Measurements from ENCODE around the gene MTMR1. TPM values are rescaled to one million over a fixed set of nuclear protein-coding genes. Genes with fewer than 3 reads are reported as not detected.

MTMR1 gene
- total RNA-seq, 2 experiments from 2014 or later: 39.8 to 41.4 TPM

DNA sequence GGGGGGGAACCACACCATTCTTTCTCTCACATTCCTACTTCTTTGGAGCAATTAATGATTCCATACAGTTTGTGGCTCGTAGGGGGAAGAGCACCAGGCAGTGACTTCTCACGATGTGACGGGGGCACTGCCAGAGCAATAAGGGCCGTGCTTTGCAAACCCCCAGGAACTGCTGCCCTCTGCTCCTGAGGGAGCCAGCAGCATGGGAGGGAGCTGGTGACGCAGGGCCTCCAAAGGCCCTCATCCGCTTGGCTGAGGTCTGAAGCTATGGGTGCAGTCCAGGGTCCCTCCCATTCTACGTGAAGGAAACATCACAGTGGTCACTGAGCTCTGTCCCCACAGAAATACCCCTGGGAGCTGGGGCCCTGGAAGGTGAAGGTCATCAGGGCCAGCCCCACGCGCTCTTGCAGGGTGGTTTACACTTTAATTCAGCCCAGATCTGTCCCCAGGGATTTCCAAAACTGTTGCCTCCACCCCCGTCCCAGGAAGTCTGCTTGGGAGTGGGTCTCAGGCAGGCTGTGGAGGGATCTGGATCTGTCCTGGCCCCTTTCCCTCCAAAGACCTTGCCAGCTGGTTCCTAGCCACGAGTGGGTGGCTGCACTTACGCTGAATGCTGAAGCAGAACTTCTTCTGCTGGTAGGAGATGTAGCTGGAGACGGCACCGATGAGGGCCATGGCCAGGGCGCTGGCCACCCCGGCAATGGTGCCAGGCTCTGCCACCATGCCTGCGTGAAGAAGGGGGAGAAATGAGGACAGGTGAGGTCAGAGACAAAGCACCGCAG, 82.6 kb downstream of the MTMR1 start:
- no peak overlapping the region for H3K27ac Mint-ChIP-seq

DNA sequence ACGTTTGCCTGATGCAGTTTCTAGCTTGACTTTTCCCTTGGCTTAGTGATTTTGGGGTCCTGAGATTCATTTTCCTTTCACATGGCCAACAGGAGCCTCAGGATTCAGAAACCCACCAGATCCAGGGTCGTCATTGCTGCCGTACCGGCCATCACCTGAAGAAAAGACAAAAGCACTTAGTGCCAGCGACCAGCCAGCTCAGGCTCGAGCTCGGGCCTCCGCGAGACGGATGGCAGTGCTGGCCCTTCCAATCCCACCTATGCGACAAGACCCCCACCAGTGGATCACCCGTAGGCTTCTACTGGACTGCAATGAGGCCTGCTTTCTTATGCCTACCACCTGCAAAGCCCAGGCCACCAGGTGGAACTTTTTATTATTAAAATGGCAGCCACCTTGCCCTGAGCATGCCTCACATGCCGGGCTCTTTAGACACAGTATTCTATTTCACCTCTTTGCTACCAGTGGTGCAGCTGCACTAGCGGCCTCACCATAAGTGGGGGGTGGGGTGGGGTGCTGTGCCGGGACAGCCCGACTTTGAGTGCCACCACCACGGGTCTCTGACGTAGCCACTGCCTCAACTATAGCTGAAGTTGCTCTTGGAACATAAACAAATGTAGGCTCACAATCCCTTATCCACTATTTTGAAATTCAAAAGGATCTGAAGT, 84.3 kb downstream of the MTMR1 start:
- no peak for DNase-seq
- H3K9me3 Mint-ChIP-seq: no peaks in the 10 kb centered on the region
- peaks cover 11% of the 10 kb centered on the region for H3K4me1 Mint-ChIP-seq
- no peaks in the 10 kb centered on the region for H3K27me3 Mint-ChIP-seq
- H3K36me3 Mint-ChIP-seq: peaks cover 4% of the 10 kb centered on the region
- H3K27ac Mint-ChIP-seq: no peak overlapping the region
- H3K4me3 Mint-ChIP-seq: no peak overlapping the region

More for the DNA sequence above, 82.6 kb downstream of the MTMR1 start:
- no peak for DNase-seq
- Mint-ChIP-seq H3K4me1 (peaks cover 11% of the 10 kb centered on the region), H3K27me3 (no peaks in the 10 kb centered on the region), H3K36me3 (peaks cover 4% of the 10 kb centered on the region), H3K4me3 (no peak overlapping the region), H3K9me3 (no peaks in the 10 kb centered on the region)

DNA sequence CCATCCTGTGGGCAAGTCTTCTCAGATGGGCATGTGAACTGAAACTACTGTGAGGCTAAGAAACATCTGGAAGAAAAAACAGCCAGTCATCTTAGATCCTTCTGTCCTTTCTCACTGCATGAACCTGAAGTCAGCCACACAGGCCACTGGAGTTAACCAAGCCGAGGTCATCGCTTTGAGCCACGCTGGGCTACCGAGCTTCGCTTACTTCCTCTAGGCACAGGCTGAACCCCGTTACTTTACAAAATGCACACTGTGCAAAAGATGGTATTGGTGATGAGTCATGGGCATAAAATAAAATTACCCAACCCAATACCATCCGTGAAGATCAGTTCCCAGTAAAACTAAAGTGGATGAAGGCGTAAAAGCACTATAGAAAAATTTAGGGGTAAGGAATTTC, 86.2 kb downstream of the MTMR1 start:
- no peak overlapping the region for H3K4me3 Mint-ChIP-seq
- H3K9me3 Mint-ChIP-seq: no peaks in the 10 kb centered on the region
- H3K27me3 Mint-ChIP-seq: no peaks in the 10 kb centered on the region
- no peak overlapping the region for H3K27ac Mint-ChIP-seq
- peaks cover 11% of the 10 kb centered on the region for H3K4me1 Mint-ChIP-seq
- peaks cover 4% of the 10 kb centered on the region for H3K36me3 Mint-ChIP-seq
- DNase-seq: no peak

DNA sequence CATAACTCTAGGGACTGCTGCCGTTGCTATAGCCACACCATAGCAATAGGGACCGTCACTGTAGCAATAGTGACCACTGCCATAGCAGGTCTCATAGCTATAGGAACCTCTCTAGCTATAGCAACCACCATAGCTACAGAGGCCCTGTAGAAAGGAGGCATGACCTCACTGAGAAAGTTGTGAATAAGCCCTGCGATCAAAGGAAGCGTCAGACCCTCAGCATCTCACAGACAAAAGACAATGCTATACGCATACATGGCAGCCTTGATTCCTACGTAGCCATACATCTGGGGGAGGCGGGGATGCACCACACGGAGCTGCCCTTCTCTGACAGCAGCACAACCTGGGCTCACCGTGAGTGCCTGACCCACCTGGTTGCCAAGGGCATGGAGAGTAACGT, 88.5 kb downstream of the MTMR1 start:
- Mint-ChIP-seq H3K4me3 (no peak overlapping the region), H3K27me3 (no peaks in the 10 kb centered on the region), H3K9me3 (no peaks in the 10 kb centered on the region), H3K36me3 (no peaks in the 10 kb centered on the region), H3K4me1 (peaks cover 11% of the 10 kb centered on the region), H3K27ac (no peak overlapping the region)
- DNase-seq: no peak

DNA sequence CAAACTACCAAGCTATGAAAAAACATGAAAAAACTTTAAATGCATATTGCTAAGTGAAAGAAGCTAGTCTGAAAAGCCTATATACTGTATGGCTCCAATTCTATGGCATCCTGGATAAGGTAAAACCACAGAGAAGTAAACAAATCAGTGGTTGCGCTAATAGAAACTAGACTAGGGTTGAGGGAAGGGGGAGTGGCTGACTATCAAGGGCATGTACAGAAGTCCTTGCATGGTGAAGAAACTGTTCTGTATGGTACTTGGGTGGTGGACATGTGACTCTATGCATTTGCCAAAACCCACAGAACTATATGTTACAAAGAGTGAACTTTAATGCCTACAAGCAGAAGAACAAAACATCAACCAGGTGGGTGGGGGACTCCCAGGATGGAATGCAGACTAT, 96.8 kb downstream of the MTMR1 start:
- Mint-ChIP-seq H3K9me3 (no peaks in the 10 kb centered on the region), H3K36me3 (peaks cover 27% of the 10 kb centered on the region), H3K4me3 (no peak overlapping the region), H3K4me1 (peaks cover 5% of the 10 kb centered on the region), H3K27ac (no peak overlapping the region), H3K27me3 (no peaks in the 10 kb centered on the region)
- DNase-seq: no peak

DNA sequence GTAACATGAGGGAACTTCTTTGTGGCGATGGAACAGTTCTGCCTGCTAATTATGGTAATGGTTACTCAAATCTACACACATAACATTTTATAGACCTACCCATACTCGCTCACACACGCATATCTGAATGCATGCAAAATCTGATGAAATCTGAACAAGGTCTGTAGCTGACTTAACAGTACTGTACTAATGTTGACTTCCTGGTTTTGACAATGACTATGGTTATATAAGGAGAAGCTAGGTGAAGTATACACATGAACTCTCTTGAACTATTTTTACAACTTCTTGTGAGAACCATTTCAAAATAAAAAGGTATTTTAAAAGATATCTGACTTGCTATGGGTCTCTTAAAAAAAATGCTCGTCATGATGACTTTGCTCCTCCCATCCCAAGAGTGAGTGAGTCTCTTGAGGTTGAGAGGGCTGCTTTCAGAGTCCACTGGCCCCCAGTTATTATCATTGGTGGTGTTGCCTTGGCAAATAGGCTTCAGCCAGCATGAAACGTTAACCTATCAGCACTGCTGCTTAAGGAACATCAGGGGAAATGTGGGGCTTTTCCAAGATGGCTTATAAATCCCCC, 99.8 kb downstream of the MTMR1 start:
- H3K27me3 Mint-ChIP-seq: no peaks in the 10 kb centered on the region
- H3K4me1 Mint-ChIP-seq: peaks cover 5% of the 10 kb centered on the region
- no peak overlapping the region for H3K27ac Mint-ChIP-seq

DNA sequence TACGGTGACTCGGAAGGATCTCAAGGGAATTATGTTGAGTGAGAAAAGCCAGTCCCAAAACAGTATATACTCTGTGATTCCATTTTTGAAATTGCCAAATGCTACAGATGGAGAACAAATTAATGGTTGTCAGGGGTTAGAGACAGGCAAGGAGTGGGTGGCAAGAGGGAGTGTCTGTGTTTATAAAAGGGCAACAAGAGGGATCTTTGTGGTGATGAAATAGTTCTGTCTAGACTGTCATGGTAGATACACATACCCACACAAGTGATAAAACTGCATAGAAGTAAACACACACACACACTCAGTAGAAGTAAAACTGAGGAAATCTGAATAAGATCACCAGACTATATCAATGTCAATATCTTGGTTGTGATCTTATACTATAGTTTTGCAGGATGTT, 112.5 kb downstream of the MTMR1 start:
- H3K27me3 Mint-ChIP-seq: no peaks in the 10 kb centered on the region
- peaks cover 18% of the 10 kb centered on the region for H3K36me3 Mint-ChIP-seq
- DNase-seq: no peak
- no peak overlapping the region for H3K4me3 Mint-ChIP-seq
- H3K4me1 Mint-ChIP-seq: peaks cover 2% of the 10 kb centered on the region
- H3K9me3 Mint-ChIP-seq: peaks cover 3% of the 10 kb centered on the region
- no peak overlapping the region for H3K27ac Mint-ChIP-seq

More for the DNA sequence above, 99.8 kb downstream of the MTMR1 start:
- DNase-seq: no peak
- H3K9me3 Mint-ChIP-seq: no peaks in the 10 kb centered on the region
- no peak overlapping the region for H3K4me3 Mint-ChIP-seq
- H3K36me3 Mint-ChIP-seq: peaks cover 31% of the 10 kb centered on the region

DNA sequence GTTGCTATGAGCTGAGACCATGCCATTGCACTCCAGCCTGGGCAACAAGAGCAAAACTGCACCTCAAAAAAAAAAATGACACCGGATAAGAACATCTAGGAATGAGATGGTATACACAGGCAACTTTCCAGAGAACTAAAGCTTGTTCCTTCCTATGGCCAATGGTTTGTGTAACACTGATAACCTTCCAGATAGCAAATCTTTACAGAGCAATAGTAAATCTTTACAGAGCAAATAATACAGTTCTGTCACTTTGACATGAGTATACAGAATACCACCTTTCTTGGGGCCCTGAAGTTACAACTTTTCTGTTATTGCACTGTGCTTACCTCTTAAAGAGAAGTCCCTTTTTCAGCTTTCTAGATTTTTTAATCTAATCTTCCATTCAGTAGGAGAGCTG, 113.6 kb downstream of the MTMR1 start:
- Mint-ChIP-seq H3K36me3 (peaks cover 20% of the 10 kb centered on the region), H3K27me3 (no peaks in the 10 kb centered on the region), H3K4me1 (peaks cover 2% of the 10 kb centered on the region), H3K27ac (no peak overlapping the region), H3K4me3 (no peak overlapping the region), H3K9me3 (peaks cover 3% of the 10 kb centered on the region)
- DNase-seq: no peak

DNA sequence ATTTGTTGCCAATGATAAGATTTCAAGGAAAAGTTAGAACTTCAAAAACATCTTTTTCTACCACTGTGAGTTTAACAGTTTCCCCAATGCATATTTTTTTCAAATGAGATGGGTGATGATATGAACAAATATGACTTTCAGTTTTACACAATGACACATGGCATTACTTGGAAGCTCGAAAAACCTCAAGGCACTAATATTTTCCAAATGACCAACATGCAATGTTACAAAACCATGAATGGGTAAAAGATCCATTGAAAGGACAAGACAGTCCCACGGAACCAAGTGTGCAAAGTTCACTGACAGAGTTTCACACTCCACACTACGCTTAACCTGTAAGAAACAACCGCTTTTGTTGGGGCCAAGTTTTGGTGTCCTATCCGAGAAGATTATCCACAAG, 120.7 kb downstream of the MTMR1 start:
- Mint-ChIP-seq H3K4me3 (no peak overlapping the region), H3K9me3 (peaks cover 6% of the 10 kb centered on the region), H3K4me1 (peaks cover 20% of the 10 kb centered on the region), H3K27me3 (no peaks in the 10 kb centered on the region), H3K36me3 (peaks cover 40% of the 10 kb centered on the region), H3K27ac (peak overlapping the region; percentile 76)
- DNase-seq: no peak

Other genes starting within 250 kb of the MTMR1 start
- gene MTM1, start 124.8 kb upstream of the MTMR1 start, total RNA-seq: 10 to 100 TPM; 11.6 to 12.8 TPM
- gene CD99L2, start 205.3 kb downstream of the MTMR1 start, total RNA-seq: 1 to 10 TPM; 8.0 to 9.1 TPM

Measured in activated naive CD8-positive, alpha-beta T cell treated with anti-CD3 and anti-CD28 coated beads for 36 hours (primary cell).